Loucy (cell line): Measurements from ENCODE around the gene TES.

Experiments
- EZH2phosphoT487 ChIP-seq: fragments of 200-600 bp; IDR thresholded peaks from 2 replicates; pipeline ENCODE4 v1.6.1; 2018; ENCODE audit warnings: antibody characterized with exemption, mild to moderate bottlenecking, moderate library complexity, borderline replicate concordance
- TF ChIP-seq, protein P1 (sequence below): fragments of 200-600 bp; sonication (generic); conservative IDR thresholded peaks from 2 replicates; pipeline ENCODE4 v1.5.1; 2014; ENCODE audit warnings: mild to moderate bottlenecking, antibody characterized with exemption, low read length

DNA sequence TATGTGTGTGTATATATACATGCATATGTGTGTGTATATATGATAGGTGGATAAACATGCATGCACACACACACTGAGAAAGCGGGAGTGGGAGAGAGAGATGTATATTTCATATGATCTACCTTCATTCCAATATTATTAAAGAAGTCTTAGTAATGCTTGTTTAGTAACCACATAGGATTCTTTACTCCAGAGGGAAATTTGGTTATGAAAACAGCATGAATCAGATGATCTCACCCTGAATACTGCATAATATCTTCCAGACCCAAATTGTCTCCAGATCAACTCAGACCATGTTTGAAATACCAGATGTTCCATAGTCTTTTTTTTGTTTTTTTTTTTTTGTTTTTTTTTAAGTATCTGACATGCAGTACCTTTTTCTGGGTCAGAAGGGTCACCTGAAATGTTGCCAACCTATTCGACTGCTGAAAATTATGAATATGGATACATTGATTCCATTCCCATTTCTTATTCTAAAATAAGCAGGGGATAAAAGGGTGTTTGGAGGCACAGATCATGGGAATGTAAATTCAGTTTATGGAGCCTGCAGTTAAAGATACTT lies 17.4 kb downstream of the TES start:
- TF ChIP-seq, protein P1, sequence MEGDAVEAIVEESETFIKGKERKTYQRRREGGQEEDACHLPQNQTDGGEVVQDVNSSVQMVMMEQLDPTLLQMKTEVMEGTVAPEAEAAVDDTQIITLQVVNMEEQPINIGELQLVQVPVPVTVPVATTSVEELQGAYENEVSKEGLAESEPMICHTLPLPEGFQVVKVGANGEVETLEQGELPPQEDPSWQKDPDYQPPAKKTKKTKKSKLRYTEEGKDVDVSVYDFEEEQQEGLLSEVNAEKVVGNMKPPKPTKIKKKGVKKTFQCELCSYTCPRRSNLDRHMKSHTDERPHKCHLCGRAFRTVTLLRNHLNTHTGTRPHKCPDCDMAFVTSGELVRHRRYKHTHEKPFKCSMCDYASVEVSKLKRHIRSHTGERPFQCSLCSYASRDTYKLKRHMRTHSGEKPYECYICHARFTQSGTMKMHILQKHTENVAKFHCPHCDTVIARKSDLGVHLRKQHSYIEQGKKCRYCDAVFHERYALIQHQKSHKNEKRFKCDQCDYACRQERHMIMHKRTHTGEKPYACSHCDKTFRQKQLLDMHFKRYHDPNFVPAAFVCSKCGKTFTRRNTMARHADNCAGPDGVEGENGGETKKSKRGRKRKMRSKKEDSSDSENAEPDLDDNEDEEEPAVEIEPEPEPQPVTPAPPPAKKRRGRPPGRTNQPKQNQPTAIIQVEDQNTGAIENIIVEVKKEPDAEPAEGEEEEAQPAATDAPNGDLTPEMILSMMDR: no peak
- no peak for TF ChIP-seq EZH2phosphoT487
